DND-41 (cell line): ENCODE measurements around the gene IFIT1B.

Experiments used
- CTCF ChIP-seq: IDR thresholded peaks from 2 replicates; pipeline ENCODE4 v1.5.1; 2012; ENCODE audit warnings: borderline replicate concordance, low read length, moderate library complexity, mild to moderate bottlenecking; ENCODE audit not compliant: poor library complexity, severe bottlenecking; ENCODE audit errors: extremely low read depth
- EZH2 ChIP-seq: IDR thresholded peaks from 3 replicates; pipeline ENCODE4 v1.6.1; 2012; ENCODE audit warnings: borderline replicate concordance, low read depth, mild to moderate bottlenecking, moderate library complexity, low read length, inconsistent platforms; ENCODE audit not compliant: severe bottlenecking

GRCh38 chr10:89390476-89391225, 12.8 kb downstream of the IFIT1B start:
- no peak for TF ChIP-seq CTCF
- no peak for TF ChIP-seq EZH2
